ENCODE data around the gene SHC3. TPM values are rescaled to one million over a fixed set of nuclear protein-coding genes. Genes with fewer than 3 reads are reported as not detected.

Gene SHC3
- total and polyA plus RNA-seq, 2 donors (not counting 1 experiment from before 2014, with no cell fraction given) = 1.7 to 16.2 TPM

DNA sequence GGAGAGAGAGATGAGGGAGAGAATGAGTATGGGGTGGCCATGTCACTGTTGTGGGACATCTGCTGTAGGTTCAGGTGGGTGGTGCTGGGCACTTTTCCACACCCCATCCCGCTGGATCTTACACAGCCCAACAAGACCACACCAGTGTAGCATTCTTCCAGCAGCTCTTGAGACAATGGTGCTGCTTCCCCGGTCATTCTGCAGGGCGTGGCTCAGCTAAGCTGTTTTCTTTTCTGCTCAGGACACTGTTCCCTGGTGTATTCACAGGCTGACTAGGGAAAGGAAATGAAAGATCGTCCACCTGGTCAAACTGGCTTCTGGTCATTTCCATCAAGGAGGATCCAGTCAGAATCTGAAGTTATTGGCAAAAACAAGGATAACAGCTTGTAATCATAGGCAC, 111.8 kb downstream of the SHC3 start:
- Histone ChIP-seq H3K4me3 (replicated peaks in 1 of 4; ENCODE audit: control extremely low read depth in 1 of 4, insufficient read depth in 1 of 4, low read depth in 3 of 4, low read length in 4 of 4) (no peak overlapping the region), H3K4me1 (ENCODE audit: control insufficient read depth, extremely low read depth, insufficient read depth, low read length) (no peaks in the 10 kb centered on the region), H3K4me2 (ENCODE audit: extremely low read depth, insufficient read depth, low read length) (no peak overlapping the region), H3K79me2 (ENCODE audit: control insufficient read depth, insufficient read depth, low read length) (no peaks in the 10 kb centered on the region), H2AFZ (ENCODE audit: low read length) (no peak overlapping the region), H3K9ac (ENCODE audit: insufficient read depth, low read length) (no peak overlapping the region), H3K36me3 (ENCODE audit: control insufficient read depth, insufficient read depth, low read length) (no peaks in the 10 kb centered on the region), H3K9me3 (ENCODE audit: control insufficient read depth, insufficient read depth, low read depth, low read length) (no peaks in the 10 kb centered on the region), H3K27ac (ENCODE audit: insufficient read depth, low read length) (no peak overlapping the region), H4K20me1 (ENCODE audit: control insufficient read depth, extremely low read depth, insufficient read depth, low read length) (no peaks in the 10 kb centered on the region), H3K27me3 (ENCODE audit: control insufficient read depth, insufficient read depth, low read length) (no peaks in the 10 kb centered on the region)
- DNase-seq (ENCODE audit: low read depth in 2 of 2) = no peak
- no peak for TF ChIP-seq EZH2 (IDR thresholded peaks at IDR 0.05; ENCODE audit: low read length, missing control alignments)
- TF ChIP-seq, protein P1, sequence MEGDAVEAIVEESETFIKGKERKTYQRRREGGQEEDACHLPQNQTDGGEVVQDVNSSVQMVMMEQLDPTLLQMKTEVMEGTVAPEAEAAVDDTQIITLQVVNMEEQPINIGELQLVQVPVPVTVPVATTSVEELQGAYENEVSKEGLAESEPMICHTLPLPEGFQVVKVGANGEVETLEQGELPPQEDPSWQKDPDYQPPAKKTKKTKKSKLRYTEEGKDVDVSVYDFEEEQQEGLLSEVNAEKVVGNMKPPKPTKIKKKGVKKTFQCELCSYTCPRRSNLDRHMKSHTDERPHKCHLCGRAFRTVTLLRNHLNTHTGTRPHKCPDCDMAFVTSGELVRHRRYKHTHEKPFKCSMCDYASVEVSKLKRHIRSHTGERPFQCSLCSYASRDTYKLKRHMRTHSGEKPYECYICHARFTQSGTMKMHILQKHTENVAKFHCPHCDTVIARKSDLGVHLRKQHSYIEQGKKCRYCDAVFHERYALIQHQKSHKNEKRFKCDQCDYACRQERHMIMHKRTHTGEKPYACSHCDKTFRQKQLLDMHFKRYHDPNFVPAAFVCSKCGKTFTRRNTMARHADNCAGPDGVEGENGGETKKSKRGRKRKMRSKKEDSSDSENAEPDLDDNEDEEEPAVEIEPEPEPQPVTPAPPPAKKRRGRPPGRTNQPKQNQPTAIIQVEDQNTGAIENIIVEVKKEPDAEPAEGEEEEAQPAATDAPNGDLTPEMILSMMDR (conservative IDR thresholded peaks at IDR 0.05 in 1 of 2, IDR thresholded peaks at IDR 0.05 in 1 of 2; ENCODE audit: low read depth in 1 of 2, low read length in 2 of 2) = no peak

GRCh38 chr9:89065921-89066320, 112.7 kb downstream of the SHC3 start:
- Histone ChIP-seq H3K4me1 (ENCODE audit: control insufficient read depth, extremely low read depth, insufficient read depth, low read length) (no peaks in the 10 kb centered on the region), H3K79me2 (ENCODE audit: control insufficient read depth, insufficient read depth, low read length) (no peaks in the 10 kb centered on the region), H3K36me3 (ENCODE audit: control insufficient read depth, insufficient read depth, low read length) (no peaks in the 10 kb centered on the region), H2AFZ (ENCODE audit: low read length) (no peak overlapping the region), H3K27ac (ENCODE audit: insufficient read depth, low read length) (no peak overlapping the region), H3K27me3 (ENCODE audit: control insufficient read depth, insufficient read depth, low read length) (no peaks in the 10 kb centered on the region), H4K20me1 (ENCODE audit: control insufficient read depth, extremely low read depth, insufficient read depth, low read length) (no peaks in the 10 kb centered on the region), H3K4me2 (ENCODE audit: extremely low read depth, insufficient read depth, low read length) (no peak overlapping the region), H3K9ac (ENCODE audit: insufficient read depth, low read length) (no peak overlapping the region), H3K4me3 (replicated peaks in 1 of 4; ENCODE audit: control extremely low read depth in 1 of 4, insufficient read depth in 1 of 4, low read depth in 3 of 4, low read length in 4 of 4) (no peak overlapping the region), H3K9me3 (ENCODE audit: control insufficient read depth, insufficient read depth, low read depth, low read length) (no peaks in the 10 kb centered on the region)
- TF ChIP-seq, protein P1 (conservative IDR thresholded peaks at IDR 0.05 in 1 of 2, IDR thresholded peaks at IDR 0.05 in 1 of 2; ENCODE audit: low read depth in 1 of 2, low read length in 2 of 2) = no peak
- no peak for TF ChIP-seq EZH2 (IDR thresholded peaks at IDR 0.05; ENCODE audit: low read length, missing control alignments)
- no peak for DNase-seq (ENCODE audit: low read depth in 2 of 2)

DNA sequence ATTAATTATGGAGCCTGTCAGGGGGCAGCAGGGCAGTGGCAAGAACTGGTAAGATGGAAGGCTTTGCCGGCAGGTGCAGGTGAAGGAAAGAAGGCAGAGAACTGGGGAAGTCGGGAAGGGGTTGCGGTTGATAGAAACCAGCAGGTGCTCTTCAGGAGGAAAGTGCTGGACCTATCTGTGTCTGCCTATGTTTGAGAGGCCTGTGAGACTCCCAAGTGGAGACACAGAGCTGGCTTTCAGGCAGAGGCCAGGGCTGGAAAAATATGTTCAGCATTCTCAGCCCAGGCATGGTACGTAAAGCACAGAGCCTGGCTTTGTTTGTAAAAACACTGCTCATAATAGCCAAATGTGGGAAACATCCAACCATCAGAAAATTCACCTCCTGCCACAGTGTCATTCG, 117.8 kb downstream of the SHC3 start:
- Histone ChIP-seq H3K36me3 (ENCODE audit: control insufficient read depth, insufficient read depth, low read length) (no peaks in the 10 kb centered on the region), H3K4me2 (ENCODE audit: extremely low read depth, insufficient read depth, low read length) (no peak overlapping the region), H3K27ac (ENCODE audit: insufficient read depth, low read length) (no peak overlapping the region), H3K27me3 (ENCODE audit: control insufficient read depth, insufficient read depth, low read length) (no peaks in the 10 kb centered on the region), H3K4me1 (ENCODE audit: control insufficient read depth, extremely low read depth, insufficient read depth, low read length) (no peaks in the 10 kb centered on the region), H3K9ac (ENCODE audit: insufficient read depth, low read length) (no peak overlapping the region), H2AFZ (ENCODE audit: low read length) (no peak overlapping the region), H3K79me2 (ENCODE audit: control insufficient read depth, insufficient read depth, low read length) (no peaks in the 10 kb centered on the region), H4K20me1 (ENCODE audit: control insufficient read depth, extremely low read depth, insufficient read depth, low read length) (no peaks in the 10 kb centered on the region), H3K4me3 (replicated peaks in 1 of 4; ENCODE audit: control extremely low read depth in 1 of 4, insufficient read depth in 1 of 4, low read depth in 3 of 4, low read length in 4 of 4) (no peak overlapping the region), H3K9me3 (ENCODE audit: control insufficient read depth, insufficient read depth, low read depth, low read length) (no peaks in the 10 kb centered on the region)
- no peak for DNase-seq (ENCODE audit: low read depth in 2 of 2)
- no peak for TF ChIP-seq EZH2 (IDR thresholded peaks at IDR 0.05; ENCODE audit: low read length, missing control alignments)
- TF ChIP-seq, protein P1 (conservative IDR thresholded peaks at IDR 0.05 in 1 of 2, IDR thresholded peaks at IDR 0.05 in 1 of 2; ENCODE audit: low read depth in 1 of 2, low read length in 2 of 2) = no peak
